GM19239 (cell line): ENCODE measurements around the gene CES4A.
A peak's percentile ranks its signal among the peaks of the same experiment; 100 is the strongest.
"Not testable (repeated sequence)": the region's sequence is repeated elsewhere in the genome, so short reads cannot be mapped to it uniquely, and the experiment has no call there.

Experiments
- DNase-seq: peaks from one replicate; pipeline ENCODE4 v3.0.0; 2011; ENCODE audit warnings: low spot score; ENCODE audit not compliant: insufficient read length
- FAIRE-seq: peaks from 2 replicates; lab custom pipeline; 2011; peaks lifted over from hg19 to GRCh38; lab: Jason Lieb, UNC

CES4A gene

GRCh38 chr16:66979011-66979717 is 9.2 kb upstream of the CES4A start:
- no peak for DNase-seq

GRCh38 chr16:66983033-66983432 is 5.4 kb upstream of the CES4A start:
- no peak for FAIRE-seq
- no peak for DNase-seq

More at GRCh38 chr16:66979011-66979717, 9.2 kb upstream of the CES4A start:
- no peak for FAIRE-seq

GRCh38 chr16:66984892-66985311 is 3.5 kb upstream of the CES4A start:
- no peak for FAIRE-seq
- DNase-seq, result no peak

- DNase-seq (no peak), FAIRE-seq (no peak)
Observed at GRCh38 chr16:66986559-66986958, 1.8 kb upstream of the CES4A start.

- FAIRE-seq, result no peak
- DNase-seq, result no peak
Observed at GRCh38 chr16:66991545-66992077, 3.2 kb downstream of the CES4A start.

- DNase-seq, FAIRE-seq: not testable (repeated sequence)
Observed at GRCh38 chr16:66993558-66993957, 5.2 kb downstream of the CES4A start.

GRCh38 chr16:66996324-66996982 is 8.1 kb downstream of the CES4A start:
- FAIRE-seq (no peak), DNase-seq (no peak)

- DNase-seq (no peak), FAIRE-seq (no peak)
Observed at GRCh38 chr16:66996983-66997358, 8.6 kb downstream of the CES4A start.

- peak; percentile 48 for FAIRE-seq
Observed at GRCh38 chr16:67000384-67001351, 12.3 kb downstream of the CES4A start.

GRCh38 chr16:67001726-67002125 is 13.3 kb downstream of the CES4A start:
- no peak for DNase-seq
- no peak for FAIRE-seq

More at GRCh38 chr16:67000384-67001351, 12.3 kb downstream of the CES4A start:
- no peak for DNase-seq

- DNase-seq (no peak), FAIRE-seq (no peak)
Observed at GRCh38 chr16:67006930-67007658, 18.7 kb downstream of the CES4A start.

GRCh38 chr16:67009158-67009557 is 20.8 kb downstream of the CES4A start:
- FAIRE-seq, result no peak
- no peak for DNase-seq

GRCh38 chr16:67011274-67011673 is 22.9 kb downstream of the CES4A start:
- FAIRE-seq (no peak), DNase-seq (no peak)

GRCh38 chr16:67013233-67013822 is 24.9 kb downstream of the CES4A start:
- FAIRE-seq, result peak; percentile 23
- DNase-seq, result no peak

- FAIRE-seq (peak; percentile 48), DNase-seq (peak; percentile 50)
Observed at GRCh38 chr16:67013823-67014633, 25.6 kb downstream of the CES4A start.

GRCh38 chr16:67014634-67015312 is 26.4 kb downstream of the CES4A start:
- FAIRE-seq (no peak), DNase-seq (no peak)

- no peak for DNase-seq
- no peak for FAIRE-seq
Observed at GRCh38 chr16:67015313-67015731, 26.9 kb downstream of the CES4A start.

- DNase-seq, result no peak
Observed at GRCh38 chr16:67016143-67016542, 27.8 kb downstream of the CES4A start.

More at GRCh38 chr16:67016143-67016542, 27.8 kb downstream of the CES4A start:
- FAIRE-seq, result no peak
